HG03520 (cell line): ENCODE results near the gene HSD17B8.

Experiments
- ATAC-seq: cut with Tn5 transposase; IDR thresholded peaks from one replicate; pipeline ENCODE4 v1.9.1; 2021; ENCODE audit warnings: mild to moderate bottlenecking, moderate library complexity; ENCODE audit not compliant: unreplicated experiment

HSD17B8 gene

GRCh38 chr6:33204415-33205190 is at the start of gene HSD17B8:
Gene HSD17B8, plus strand, starts transcription at chr6:33204655. Its CDS starts 14 bp downstream, at chr6:33204669.
- peak; percentile 39 for ATAC-seq

- no peak for ATAC-seq
These were observed 47.9 kb upstream of the HSD17B8 start for GRCh38 chr6:33156561-33156960.

- ATAC-seq: no peak
These were observed 47.5 kb upstream of the HSD17B8 start for GRCh38 chr6:33156964-33157363.

- no peak for ATAC-seq
These were observed 44.4 kb upstream of the HSD17B8 start for GRCh38 chr6:33160096-33160495.

- no peak for ATAC-seq
These were observed 43.6 kb upstream of the HSD17B8 start for GRCh38 chr6:33160728-33161344.

- no peak for ATAC-seq
These were observed 42.8 kb upstream of the HSD17B8 start for GRCh38 chr6:33161354-33162331.

- ATAC-seq: no peak
These were observed 40.9 kb upstream of the HSD17B8 start for GRCh38 chr6:33163540-33163939.

GRCh38 chr6:33164176-33164575 is 40.3 kb upstream of the HSD17B8 start:
- ATAC-seq: no peak

- ATAC-seq: no peak
These were observed 39.6 kb upstream of the HSD17B8 start for GRCh38 chr6:33164665-33165373.

GRCh38 chr6:33165581-33166258 is 38.7 kb upstream of the HSD17B8 start:
- no peak for ATAC-seq

GRCh38 chr6:33166363-33166762 is 38.1 kb upstream of the HSD17B8 start:
- ATAC-seq: no peak

GRCh38 chr6:33166811-33167210 is 37.6 kb upstream of the HSD17B8 start:
- ATAC-seq: no peak

- ATAC-seq: no peak
These were observed 36.8 kb upstream of the HSD17B8 start for GRCh38 chr6:33167374-33168283.

- ATAC-seq: no peak
These were observed 36.2 kb upstream of the HSD17B8 start for GRCh38 chr6:33168284-33168601.

GRCh38 chr6:33168639-33169038 is 35.8 kb upstream of the HSD17B8 start:
- no peak for ATAC-seq

- ATAC-seq: no peak
These were observed 34.9 kb upstream of the HSD17B8 start for GRCh38 chr6:33169291-33170175.

- no peak for ATAC-seq
These were observed 34.1 kb upstream of the HSD17B8 start for GRCh38 chr6:33170176-33171015.
